Lung (tissue), 12 donors: ENCODE results near the gene ZNF662. TPM values are rescaled to one million over a fixed set of nuclear protein-coding genes. Genes with fewer than 3 reads are reported as not detected.

Experiments
- ATAC-seq: fragments of 200-7000 bp; cut with Tn5 transposase; one replicate; pipeline ENCODE4 v1.9.1; 2020; ENCODE audit warnings: moderate number of reproducible peaks; ENCODE audit not compliant: insufficient read depth, low FRiP score
- DNase-seq, 3 donors: peaks; one replicate each; pipeline ENCODE4 v3.0.0-alpha.2; 2013 to 2017
- H3K27ac ChIP-seq, 2 donors: one replicate each; pipeline ENCODE4 v1.5.1; 2013; ENCODE audit warnings: mild to moderate bottlenecking in 2 of 2, moderate library complexity in 2 of 2, control low read depth in 1 of 2, inconsistent platforms in 1 of 2, low read depth in 1 of 2, low read length in 1 of 2
- H3K27me3 ChIP-seq, 3 donors: one replicate each; pipeline ENCODE4 v1.5.1; 2013; ENCODE audit warnings: low read length in 2 of 3; ENCODE audit not compliant: control insufficient read depth in 3 of 3, insufficient read depth in 3 of 3
- H3K36me3 ChIP-seq, 4 donors: one replicate each; pipeline ENCODE4 v1.5.1; 2013; ENCODE audit warnings: low read length in 4 of 4, mild to moderate bottlenecking in 1 of 4, moderate library complexity in 1 of 4; ENCODE audit not compliant: control insufficient read depth in 4 of 4, insufficient read depth in 4 of 4
- H3K4me1 ChIP-seq, 5 donors: one replicate each; pipeline ENCODE4 v1.5.1; 2013; ENCODE audit warnings: low read length in 5 of 5, mild to moderate bottlenecking in 2 of 5, moderate library complexity in 1 of 5; ENCODE audit not compliant: control insufficient read depth in 5 of 5, insufficient read depth in 5 of 5
- H3K4me3 ChIP-seq: one replicate; pipeline ENCODE4 v1.5.1; 2013; ENCODE audit warnings: mild to moderate bottlenecking, control low read depth, moderate library complexity
- H3K9ac ChIP-seq, 2 donors: one replicate each; pipeline ENCODE4 v1.5.1; 2013; ENCODE audit warnings: low read length in 2 of 2, control low read depth in 1 of 2; ENCODE audit not compliant: insufficient read depth in 1 of 2
- H3K9me3 ChIP-seq, 4 donors: one replicate each; pipeline ENCODE4 v1.5.1; 2013; ENCODE audit warnings: low read length in 3 of 4, mild to moderate bottlenecking in 1 of 4, moderate library complexity in 1 of 4; ENCODE audit not compliant: control insufficient read depth in 4 of 4, insufficient read depth in 3 of 4
- WGBS, 2 donors: extraction: QIAGEN DNeasy Blood & Tissue Kit; methylation state at CpG; one replicate each; pipeline ENCODE4 v1.1.7; 2013; 5-methylcytosine and 5-hydroxymethylcytosine counted together
- polyA plus RNA-seq, 2 donors: library from polyadenylated mRNA; stranded (reverse); fragments of 200-250 nt; gene quantifications; one replicate each; pipeline ENCODE4 v1.2.1, GENCODE V29; 2013
- total RNA-seq, 2 donors: library from RNA; depleted of rRNA in 1 of 2; stranded (reverse); fragments of >200 nt in 1 of 2; gene quantifications; one replicate each; pipeline ENCODE4 v1.2.1, GENCODE V29; 2014 to 2021
- TF ChIP-seq, protein P1 (sequence below): IDR thresholded peaks from 2 replicates; pipeline ENCODE4 v1.5.1; 2012; ENCODE audit warnings: mild to moderate bottlenecking; ENCODE audit errors: control extremely low read depth, extremely low read depth
- donor health status: control.
- donor health status: control.
- donor health status: Bipolar disorder and iron deficiency.
- donor health status: healthy.
- donor health status: DM: yes; HTN: yes; CAD: no.

Gene ZNF662
- total and polyA plus RNA-seq, 4 donors, result 0.85 to 22.7 (median 6.4) TPM

DNA sequence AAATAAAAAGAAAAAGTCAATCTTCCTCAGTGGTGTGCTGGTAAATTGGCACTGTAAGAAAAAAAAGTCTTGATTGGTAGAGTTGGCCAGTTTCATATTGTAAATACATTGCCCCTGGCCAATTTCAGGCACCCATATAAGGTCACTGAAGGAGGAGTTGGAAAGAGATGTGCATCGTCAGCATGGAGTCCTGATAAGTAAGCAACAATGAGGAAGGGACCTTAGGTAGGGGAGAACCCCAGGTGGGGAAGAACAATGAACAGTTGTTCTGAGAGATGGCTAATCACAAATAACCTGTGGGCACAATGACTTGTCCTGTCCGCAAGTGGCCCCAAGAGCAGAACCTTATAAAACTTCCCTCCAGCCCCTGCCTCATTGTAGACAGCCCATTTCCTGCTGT is 21.6 kb upstream of the ZNF662 start:
- DNase-seq (no peak), ATAC-seq (no peak)
- H3K9me3 ChIP-seq, result no peaks in the 10 kb centered on the region
- TF ChIP-seq, protein P1, sequence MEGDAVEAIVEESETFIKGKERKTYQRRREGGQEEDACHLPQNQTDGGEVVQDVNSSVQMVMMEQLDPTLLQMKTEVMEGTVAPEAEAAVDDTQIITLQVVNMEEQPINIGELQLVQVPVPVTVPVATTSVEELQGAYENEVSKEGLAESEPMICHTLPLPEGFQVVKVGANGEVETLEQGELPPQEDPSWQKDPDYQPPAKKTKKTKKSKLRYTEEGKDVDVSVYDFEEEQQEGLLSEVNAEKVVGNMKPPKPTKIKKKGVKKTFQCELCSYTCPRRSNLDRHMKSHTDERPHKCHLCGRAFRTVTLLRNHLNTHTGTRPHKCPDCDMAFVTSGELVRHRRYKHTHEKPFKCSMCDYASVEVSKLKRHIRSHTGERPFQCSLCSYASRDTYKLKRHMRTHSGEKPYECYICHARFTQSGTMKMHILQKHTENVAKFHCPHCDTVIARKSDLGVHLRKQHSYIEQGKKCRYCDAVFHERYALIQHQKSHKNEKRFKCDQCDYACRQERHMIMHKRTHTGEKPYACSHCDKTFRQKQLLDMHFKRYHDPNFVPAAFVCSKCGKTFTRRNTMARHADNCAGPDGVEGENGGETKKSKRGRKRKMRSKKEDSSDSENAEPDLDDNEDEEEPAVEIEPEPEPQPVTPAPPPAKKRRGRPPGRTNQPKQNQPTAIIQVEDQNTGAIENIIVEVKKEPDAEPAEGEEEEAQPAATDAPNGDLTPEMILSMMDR, result no peak
- H3K9ac ChIP-seq, result no peak overlapping the region
- WGBS, 2 donors, result 78 to 79% methylated on average over 2 of the region's 2 CpGs
- peaks cover 0 to 8% (median 3%) of the 10 kb centered on the region in 5 donors for H3K4me1 ChIP-seq
- H3K4me3 ChIP-seq, result no peak overlapping the region
- no peak overlapping the region for H3K27ac ChIP-seq
- H3K27me3 ChIP-seq, result no peaks in the 10 kb centered on the region
- no peaks in the 10 kb centered on the region for H3K36me3 ChIP-seq

DNA sequence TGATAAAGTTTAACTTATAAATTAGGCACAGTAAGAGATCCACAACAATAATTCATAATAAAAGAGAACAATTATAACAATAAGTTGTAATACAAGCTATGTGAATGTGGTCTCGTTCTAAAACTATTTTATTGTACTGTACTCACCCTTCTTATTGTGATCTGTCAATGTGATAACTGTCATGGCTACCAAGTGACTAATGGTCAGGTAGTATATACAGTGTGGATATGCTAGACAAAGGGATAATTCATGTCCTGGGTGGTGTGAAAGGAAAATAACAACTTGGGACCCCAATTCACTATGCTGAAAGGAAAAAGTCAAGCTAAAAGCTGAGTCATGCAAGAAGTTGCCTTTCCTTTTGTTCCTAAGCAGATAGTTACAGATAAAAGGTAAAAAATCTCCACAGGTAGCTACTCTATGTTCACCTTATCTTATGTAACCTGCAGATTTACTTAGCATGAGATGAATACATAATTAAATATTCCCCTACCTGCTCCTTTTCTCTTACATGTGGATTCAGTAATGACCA is 19.6 kb upstream of the ZNF662 start:
- no peak for ATAC-seq
- no peak overlapping the region for H3K9ac ChIP-seq
- TF ChIP-seq, protein P1, result no peak
- H3K36me3 ChIP-seq, result no peaks in the 10 kb centered on the region
- DNase-seq, result no peak
- H3K27me3 ChIP-seq, result no peaks in the 10 kb centered on the region
- H3K27ac ChIP-seq, result no peak overlapping the region
- H3K4me3 ChIP-seq, result no peak overlapping the region
- no peaks in the 10 kb centered on the region for H3K9me3 ChIP-seq
- peaks cover 0 to 2% (median 0%) of the 10 kb centered on the region in 5 donors for H3K4me1 ChIP-seq
- 76 to 78% methylated on average over 1 of the region's 1 CpG for WGBS, 2 donors

DNA sequence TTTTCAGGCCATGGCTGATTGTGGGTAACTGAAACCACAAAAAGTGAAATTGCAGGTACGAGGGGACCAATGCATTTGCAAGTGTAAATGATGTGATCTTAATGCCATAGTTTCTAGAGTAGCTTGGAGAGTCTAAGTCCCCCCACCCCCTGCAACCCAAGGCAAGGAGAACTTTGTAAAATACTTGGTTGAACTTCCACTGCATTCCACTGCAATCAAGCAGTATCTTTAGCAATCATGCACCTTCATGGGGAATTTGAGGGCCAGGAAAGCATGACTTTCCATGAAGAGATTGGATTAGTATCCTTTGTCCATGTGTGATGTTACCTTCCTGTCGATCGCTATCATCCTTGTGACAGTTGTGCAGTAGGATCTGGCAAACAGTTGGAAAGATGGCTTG is 18.9 kb upstream of the ZNF662 start:
- no peak overlapping the region for H3K27ac ChIP-seq
- no peak for ATAC-seq
- no peaks in the 10 kb centered on the region for H3K4me1 ChIP-seq
- H3K4me3 ChIP-seq, result no peak overlapping the region
- TF ChIP-seq, protein P1, result no peak
- no peaks in the 10 kb centered on the region for H3K9me3 ChIP-seq
- DNase-seq, result no peak
- no peak overlapping the region for H3K9ac ChIP-seq
- no peaks in the 10 kb centered on the region for H3K36me3 ChIP-seq
- WGBS, 2 donors, result 82 to 87% methylated on average over 3 of the region's 3 CpGs
- no peaks in the 10 kb centered on the region for H3K27me3 ChIP-seq

DNA sequence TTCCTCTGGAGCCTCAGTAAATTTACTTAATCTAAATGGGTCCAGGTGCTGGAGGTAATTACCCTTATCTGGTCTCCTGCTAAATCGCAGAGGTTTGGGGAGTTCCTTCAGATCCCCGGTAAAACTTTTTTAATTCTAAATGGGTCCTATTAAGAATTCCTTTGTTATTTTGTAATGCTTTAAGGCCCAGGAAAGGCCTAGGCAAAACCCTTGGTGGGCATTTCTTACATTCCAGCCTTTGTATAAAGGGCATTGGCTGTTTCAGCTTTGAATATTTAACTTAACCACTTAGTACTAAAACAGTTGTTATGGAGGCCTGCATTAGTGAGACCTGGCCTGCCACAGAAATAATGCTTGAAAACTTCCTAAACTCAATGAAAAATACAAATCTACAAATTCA is 14.9 kb upstream of the ZNF662 start:
- TF ChIP-seq, protein P1, result no peak
- H3K4me3 ChIP-seq, result no peak overlapping the region
- no peaks in the 10 kb centered on the region for H3K36me3 ChIP-seq
- H3K9me3 ChIP-seq, result no peaks in the 10 kb centered on the region
- H3K27ac ChIP-seq, result no peak overlapping the region
- no peak for ATAC-seq
- no peaks in the 10 kb centered on the region for H3K4me1 ChIP-seq
- H3K9ac ChIP-seq, result no peak overlapping the region
- WGBS, 2 donors, result 78 to 93% methylated on average over 2 of the region's 2 CpGs
- DNase-seq, result no peak
- H3K27me3 ChIP-seq, result no peaks in the 10 kb centered on the region
